OCI-M1 (cell line): Measurements from ENCODE around the gene SMO.
A peak's percentile ranks its signal among the peaks of the same experiment; 100 is the strongest.
"Not testable (repeated sequence)": the region's sequence is repeated elsewhere in the genome, so short reads cannot be mapped to it uniquely, and the experiment has no call there.

Source experiments
- DNase-seq: peaks from one replicate; lab custom pipeline; 2025; lab: John Stamatoyannopoulos, UW

SMO gene

DNA sequence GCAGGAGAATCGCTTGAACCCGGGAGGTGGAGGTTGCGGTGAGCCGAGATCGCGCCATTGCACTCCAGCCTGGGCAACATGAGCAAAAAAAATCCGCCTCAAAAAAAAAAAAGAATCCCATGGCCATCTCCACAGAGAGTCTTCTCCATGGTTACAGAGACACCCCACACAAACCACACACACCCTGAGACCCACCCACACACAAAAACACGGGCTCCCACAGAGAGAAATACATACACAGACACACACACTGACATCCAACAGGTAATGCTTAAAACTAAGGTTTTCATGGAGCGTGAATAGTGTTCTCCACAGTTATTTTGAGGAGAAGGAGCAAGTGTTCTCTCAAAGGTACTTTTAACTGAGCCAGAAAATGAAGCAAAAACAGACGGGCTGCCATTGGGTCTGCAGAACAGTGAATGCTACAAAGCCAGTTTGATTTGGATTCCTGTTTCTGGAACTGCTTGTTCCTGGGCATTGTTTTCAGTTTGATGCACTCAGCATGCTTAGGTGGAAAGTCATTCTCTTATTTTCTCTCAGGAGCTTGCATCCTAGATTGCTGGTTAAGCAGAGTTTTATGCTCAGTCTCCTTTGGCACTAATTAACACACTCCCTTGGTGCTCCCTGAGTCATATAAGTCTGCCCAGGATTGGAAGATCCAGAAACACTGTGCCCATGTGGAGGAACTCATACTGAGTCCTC lies 51.8 kb downstream of the SMO start:
- no peak for DNase-seq

DNA sequence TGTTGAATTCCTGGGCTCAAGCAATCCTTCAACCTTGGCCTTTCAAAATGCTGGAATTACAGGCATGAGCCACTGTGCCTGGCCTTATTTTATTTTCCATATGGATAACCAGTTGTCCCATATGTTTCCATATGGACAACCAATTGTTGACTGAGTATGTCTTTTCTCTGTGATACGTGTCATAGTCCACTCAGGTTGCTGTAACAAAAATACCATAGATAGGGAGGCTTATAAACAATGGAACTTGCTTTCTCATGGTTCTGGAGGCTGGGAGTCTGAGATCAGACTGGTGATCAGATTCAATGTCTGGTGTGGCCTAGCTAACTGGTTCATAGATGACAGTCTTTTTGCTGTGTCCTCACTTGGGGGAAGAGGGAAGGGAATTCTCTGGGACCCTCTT lies 55.8 kb downstream of the SMO start:
- no peak for DNase-seq

GRCh38 chr7:129245533-129245932 lies 57.1 kb downstream of the SMO start:
- no peak for DNase-seq

- no peak for DNase-seq
These were observed 58.7 kb downstream of the SMO start for GRCh38 chr7:129247087-129247486.

DNA sequence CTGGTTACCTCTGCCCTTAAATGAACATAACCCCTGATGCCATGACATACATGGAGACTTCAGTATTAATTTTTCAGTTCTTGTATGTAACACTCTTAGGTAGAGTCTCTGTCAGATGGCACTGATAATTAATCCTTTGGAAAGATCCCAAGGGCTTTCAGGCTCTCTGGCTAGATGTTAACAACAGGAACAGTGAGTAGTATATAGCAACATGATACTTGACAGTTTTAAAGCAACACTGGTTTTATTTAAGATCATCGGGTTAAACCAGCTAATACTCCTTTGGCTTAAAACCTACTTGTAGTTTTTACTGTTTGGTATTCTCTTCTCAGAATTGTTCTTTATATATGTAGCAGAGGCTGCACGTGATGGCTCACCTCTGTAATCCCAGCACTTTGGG lies 63.7 kb downstream of the SMO start:
- no peak for DNase-seq

DNA sequence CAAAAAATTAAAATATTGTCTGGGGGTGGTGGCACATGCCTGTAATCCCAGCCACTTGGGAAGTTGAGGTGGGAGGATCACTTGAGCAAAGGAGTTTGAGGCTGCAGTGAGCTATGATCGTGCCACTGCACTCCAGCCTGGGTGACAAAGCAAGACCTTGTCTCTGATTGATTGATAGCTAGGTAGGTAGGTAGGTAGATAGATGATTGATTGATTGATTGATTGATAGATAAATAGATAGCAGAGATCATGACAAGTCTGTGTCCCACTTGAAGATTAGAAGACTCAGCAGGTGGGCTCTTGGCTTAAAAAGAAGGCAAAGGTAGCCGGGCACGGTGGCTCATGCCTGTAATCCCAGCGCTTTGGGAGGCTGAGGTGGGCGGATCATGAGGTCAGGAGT lies 64.2 kb downstream of the SMO start:
- not testable (repeated sequence) for DNase-seq

DNA sequence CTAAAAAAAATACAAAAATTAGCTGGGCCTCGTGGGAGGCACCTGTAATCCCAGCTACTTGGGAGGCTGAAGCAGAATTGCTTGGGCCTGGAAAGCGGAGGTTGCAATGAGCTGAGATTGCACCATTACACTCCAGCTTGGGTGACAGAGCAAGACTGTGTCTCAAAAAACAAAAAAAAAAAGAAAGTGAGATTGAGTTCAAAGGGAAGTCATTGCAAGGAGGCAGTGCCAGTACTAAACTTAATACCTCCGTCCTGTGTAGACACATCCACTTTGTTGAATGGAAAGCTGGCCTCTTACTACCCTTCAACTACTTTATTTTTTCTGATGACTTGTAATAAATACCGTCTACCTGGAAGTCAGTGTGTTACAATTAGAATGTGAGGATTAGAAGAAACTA lies 67.4 kb downstream of the SMO start:
- no peak for DNase-seq

DNA sequence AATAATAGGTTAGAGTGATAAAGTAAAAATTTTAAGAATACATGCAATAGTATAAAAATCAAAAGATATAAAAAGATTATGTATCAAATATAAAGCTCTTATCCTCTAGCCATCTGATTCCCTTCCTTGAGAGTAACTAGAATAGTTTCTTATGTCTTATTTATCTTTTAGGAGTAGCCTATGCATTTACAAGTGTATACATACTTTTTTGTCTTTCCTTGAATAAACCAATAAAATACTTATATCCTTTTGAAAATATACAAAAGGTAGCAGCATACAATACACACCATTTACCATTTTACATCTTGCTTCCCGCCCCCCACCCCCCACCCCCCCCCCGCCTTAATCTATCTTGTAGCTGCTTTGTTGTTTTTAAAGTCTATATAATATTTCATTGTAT lies 67.8 kb downstream of the SMO start:
- DNase-seq, result no peak

DNA sequence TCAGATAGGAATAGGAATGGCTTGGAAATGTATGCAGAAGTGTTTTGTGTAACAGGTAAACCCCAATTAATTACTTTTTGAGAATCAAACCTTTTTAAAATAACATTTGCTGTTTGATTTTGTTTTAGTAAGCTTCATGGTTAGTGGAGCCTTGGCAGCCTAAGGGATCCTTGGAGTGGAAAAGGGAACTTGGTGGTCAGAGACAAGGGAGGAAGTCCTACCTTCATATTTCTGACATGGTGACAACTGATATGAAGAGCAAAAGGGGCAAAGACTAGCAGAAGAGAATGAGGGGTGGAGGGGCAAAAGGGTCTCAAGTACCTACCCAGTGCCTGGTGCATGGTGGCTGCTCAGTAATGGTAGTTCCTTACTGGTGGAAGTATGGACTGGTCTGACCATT lies 68.7 kb downstream of the SMO start:
- peak; percentile 62 for DNase-seq

GRCh38 chr7:129258649-129259389 lies 70.4 kb downstream of the SMO start:
- no peak for DNase-seq

DNA sequence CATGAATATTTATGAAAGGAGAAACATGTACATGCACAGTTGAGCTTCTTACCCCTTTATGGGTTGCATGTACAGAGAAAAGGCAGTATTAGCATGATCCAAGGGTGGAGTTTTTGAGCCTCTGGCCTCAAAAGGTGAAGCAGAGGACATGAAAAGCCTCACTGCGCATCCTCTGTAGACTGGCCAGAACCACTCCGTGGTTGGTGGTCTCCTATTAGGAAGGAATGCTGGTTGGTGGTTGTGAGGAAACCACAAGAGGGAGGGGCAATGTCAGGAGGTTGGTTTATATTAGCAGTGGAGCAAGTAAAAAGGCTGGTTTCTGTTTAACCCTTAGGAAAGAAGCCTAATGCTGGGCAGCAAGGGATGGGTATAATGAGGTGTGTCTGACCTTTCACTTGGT lies 73.9 kb downstream of the SMO start:
- peak; percentile 30 for DNase-seq
